GM19452 (cell line): ENCODE results near the gene PTGS2.
"Not testable (repeated sequence)": the region's sequence is repeated elsewhere in the genome, so short reads cannot be mapped to it uniquely, and the experiment has no call there.

Experiments used
- ATAC-seq: cut with Tn5 transposase; IDR thresholded peaks from one replicate; pipeline ENCODE4 v1.9.1; 2021; ENCODE audit not compliant: unreplicated experiment

Gene PTGS2

DNA sequence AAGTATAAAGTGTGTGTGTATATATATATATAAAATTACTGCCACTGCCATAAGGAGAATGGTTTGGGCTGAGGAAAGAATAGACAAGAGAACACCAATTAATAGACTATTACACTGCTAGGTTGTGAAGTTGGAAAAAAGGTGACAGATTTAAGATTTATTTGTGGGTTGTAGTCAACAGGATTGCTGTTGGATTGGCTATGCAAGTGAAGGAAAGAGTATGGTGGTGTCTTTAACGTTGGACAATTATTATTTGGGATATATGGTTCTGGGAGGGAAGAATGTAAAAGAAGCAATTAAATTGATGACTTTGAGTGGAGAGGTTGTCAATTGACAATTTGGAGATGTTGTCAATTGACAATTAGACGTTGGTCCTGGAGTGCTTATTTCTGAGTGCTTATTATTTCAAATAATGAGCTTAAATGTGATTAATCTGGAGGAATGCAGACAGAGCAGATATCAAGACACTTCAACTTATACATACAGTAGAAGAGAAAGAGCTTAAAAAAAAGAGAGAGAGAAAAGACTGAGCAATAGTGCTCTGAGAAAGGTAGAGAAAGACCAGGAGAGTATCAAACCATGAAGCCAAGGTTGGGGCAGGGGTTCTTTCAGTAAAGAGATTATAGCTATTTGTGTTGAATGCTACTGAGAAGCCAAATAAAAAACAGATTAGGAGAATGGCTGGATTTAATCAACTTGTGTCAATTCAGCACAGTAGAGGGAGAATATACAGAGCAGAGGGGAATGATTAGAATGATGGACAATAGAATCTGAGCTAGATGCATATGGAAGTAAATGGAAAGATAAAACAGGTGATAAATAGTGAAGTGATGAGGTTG, 9.7 kb downstream of the PTGS2 start:
- no peak for ATAC-seq

DNA sequence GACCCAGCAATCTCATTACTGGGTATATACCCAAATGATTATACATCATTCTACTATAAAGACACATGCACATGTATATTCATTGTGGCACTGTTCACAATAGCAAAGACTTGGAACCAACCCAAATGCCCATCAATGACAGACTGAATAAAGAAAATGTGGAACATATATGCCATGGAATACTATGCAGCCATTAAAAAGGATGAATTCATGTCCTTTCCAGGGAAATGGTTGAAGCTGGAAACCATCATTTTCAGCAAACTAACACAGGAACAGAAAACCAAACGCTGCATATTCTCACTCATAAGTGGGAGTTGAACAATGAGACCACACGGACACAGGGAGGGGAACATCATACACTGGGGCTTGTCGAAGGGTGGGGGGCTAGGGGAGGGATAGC, 10.4 kb downstream of the PTGS2 start:
- not testable (repeated sequence) for ATAC-seq

DNA sequence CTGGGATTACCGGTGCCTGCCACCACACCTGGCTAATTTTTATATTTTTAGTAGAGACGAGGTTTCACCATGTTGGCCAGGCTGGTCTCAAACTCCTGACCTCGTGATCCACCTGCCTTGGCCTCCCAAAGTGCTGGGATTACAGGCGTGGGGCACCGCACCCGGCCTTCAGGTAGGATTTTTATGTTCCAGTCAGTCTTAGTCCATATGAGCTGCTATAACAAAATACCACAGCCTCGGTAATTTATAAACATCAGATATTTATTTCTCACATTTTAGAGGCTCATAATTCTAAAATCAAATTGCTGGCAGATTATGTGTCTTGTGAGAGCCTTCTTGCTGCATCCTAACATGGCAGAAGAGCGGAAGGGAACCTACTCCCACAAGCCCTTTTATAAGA, 16.0 kb downstream of the PTGS2 start:
- ATAC-seq, result not testable (repeated sequence)

DNA sequence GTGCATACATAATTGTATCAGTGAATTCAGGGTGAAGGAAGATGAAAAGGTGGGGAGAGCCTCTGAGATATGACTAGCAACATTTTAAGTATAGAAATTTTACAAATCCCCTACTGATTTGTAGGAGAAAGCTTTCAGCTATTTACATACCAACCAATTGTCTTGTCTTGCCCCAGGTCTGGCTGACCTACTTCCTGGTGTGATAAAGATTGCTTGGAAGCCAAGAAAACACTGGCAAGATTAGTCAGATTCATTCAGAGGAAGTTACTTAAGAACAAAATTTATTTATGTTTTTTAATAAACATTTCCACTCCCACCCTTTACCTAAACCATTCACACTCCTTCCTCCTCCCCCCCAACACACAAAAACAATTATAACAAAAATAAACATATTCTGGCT, 17.5 kb downstream of the PTGS2 start:
- no peak for ATAC-seq

DNA sequence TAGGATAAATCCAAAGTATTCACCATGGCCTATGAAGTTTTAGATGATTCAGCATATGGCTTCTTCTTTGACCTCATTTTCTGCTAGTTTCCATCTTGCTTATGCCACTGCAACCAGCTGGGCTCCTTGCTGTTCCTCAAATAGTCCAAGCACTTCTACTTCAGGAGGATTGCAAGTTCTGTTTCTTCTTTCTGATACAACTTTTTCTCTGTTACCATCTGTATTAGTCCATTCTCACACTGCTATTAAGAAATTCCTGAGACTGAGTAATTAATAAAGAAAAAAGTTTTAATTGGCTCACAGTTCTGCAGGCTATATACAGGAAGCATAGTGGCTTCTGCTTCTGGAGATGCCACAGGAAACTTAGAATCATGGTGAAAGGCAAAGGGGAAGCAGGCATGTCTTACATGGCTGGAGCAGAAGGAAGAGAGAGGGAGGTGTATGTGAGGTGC, 20.3 kb downstream of the PTGS2 start:
- no peak for ATAC-seq

DNA sequence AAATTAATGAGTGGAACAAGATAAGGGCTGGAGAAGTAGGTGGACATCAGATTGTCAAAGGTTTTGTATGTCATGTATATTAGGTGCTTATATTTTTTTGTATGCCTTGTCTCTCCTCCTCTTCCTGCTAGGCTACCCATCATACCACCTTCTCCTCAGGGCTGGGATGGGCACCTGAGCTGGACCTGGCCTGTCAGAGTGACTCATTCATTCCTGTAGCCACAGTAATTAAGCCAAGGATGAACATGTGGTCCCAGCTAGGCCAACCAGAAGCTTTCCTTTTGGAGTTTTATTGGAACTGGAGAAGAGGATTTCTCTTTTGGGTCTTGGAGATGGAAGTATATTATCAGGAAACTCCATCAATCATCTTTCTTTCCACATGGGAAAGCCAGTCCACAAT, 21.2 kb downstream of the PTGS2 start:
- ATAC-seq, result no peak

DNA sequence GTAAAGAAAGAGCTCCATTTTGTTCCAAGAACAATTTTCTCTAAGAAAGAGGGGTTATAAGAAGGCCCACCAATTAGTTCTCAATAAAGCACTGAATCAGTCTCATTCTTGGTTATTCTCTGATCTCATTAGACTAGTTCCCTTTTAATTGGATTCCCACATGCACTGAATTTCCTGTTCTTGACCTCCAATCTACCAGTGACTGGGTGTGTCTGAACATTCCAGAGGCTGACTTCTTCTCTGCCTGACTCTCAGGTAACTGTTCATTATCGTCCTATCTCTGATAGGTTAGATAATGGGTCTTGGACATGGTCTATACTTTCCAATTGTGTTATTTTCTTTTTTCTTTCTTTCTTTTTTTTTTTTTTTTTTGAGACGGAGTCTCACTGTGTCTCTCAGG, 22.7 kb downstream of the PTGS2 start:
- ATAC-seq, result no peak

DNA sequence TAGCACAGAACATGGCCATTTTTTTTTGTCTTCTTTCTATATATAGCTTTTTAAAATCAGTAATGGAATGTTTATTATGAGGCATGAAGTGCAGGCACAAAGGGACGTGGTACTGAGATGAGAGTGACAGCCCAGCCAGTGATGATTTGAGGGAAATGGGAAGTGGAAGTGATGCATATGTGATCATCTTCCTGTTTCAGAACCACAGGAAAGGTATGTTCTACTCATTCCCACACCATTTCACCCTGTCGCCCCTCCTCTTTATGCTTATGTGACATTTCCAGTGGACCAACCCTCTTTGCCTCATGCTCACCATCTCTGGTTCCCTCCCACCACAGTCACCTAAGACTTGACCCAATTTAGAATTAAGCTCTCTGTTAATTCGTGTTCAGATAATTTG, 24.3 kb downstream of the PTGS2 start:
- ATAC-seq, result no peak

DNA sequence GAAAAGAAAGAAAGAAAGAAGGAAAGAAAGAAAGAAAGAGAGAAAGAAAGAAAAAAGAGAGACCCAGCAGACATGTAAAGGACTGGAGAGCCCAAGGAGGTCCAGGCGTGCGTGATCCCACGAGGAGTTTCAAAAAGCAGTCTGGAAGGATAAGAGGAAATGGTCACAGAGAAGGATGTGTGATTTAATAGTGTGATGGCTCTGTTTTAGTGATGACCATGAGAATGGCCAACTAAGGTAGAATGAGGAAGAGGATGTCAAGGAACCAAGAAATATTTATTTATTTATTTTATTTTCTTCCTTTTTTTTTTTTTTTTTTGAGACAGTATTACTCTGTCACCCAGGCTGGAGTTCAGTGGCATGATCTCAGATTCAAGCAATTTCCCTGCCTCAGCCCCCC, 25.5 kb downstream of the PTGS2 start:
- ATAC-seq, result no peak

DNA sequence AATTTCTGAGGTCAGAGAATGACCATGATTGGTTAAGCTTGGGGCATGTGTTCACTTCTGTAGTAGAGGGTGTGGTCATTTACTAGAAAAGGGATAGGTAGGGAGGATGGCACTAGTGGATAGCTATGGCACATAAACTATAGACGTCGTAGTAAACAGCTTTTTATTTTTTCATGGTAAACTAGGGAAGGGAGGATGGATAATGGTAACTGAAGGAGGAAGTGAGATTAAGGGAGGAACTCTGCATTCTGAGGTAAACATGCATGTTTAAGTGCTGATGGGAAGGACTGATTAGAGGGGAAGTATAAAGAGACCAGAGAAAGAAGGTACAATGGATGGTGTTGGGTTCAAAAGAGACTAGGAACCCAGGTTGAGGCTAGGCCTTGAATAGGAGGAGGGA, 26.9 kb downstream of the PTGS2 start:
- ATAC-seq, result no peak

DNA sequence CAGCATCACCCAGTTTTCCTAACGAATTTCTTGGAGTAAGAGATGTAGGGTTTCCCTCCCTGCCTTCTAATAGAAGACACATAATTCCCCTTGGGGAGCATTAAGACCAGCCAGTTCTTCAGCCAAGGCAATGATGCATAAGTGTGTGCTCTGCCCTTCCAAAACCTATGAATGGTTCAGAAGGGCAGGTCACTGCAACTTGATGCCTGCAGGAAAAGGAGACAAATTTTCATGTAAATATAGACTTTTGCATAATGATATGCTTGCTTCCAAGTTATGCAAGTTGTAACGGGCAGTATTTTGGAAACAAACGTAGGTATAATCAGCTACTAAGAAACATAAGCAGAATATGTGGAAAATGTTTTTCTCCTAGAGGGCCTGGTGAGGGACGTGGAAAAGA, 31.6 kb downstream of the PTGS2 start:
- no peak for ATAC-seq

DNA sequence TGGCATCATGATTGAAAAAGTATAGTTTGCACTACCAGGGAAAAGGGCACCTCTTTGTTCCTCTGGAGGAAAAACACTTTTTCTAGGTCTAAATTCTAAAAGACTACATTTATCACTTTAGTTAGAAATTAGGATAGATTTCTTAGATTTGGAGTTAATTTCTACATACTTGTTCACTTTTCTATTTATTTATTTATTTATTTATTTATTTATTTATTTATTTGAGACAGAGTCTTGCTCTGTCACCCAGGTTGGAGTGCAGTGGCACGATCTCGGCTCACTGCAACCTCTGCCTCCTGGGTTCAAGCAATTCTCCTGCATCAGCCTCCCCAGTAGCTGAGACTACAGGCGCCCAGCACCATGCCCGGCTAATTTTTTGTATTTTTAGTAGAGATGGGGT, 32.2 kb downstream of the PTGS2 start:
- not testable (repeated sequence) for ATAC-seq

DNA sequence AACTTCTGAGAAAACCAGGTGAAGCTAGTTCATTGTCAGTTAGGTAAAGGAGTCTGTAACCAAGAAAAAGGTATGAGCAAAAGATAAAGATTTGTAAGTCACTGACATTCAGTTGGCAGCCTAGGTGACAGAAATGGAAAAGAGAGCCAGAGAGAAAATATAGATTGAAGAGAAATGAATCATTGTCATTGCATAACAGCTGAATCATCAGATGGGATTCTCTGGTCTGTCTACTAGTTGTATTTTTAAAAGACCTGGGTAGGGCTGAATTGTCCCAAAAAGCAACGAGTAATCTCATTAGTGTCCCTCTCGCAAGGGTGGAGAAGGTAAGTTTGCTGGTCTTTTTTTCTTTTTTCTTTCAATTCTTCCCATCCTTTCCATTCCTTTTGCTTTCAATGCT, 36.6 kb downstream of the PTGS2 start:
- no peak for ATAC-seq

DNA sequence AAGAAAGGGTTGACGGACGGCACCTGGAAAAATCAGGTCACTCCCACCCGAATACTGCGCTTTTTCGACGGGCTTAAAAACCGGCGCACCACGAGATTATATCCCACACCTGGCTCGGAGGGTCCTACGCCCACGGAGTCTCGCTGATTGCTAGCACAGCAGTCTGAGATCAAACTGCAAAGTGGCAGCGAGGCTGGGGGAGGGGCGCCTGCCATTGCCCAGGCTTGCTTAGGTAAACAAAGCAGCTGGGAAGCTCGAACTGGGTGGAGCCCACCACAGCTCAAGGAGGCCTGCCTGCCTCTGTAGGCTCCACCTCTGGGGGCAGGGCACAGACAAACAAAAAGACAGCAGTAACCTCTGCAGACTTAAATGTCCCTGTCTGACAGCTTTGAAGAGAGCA, 42.7 kb downstream of the PTGS2 start:
- not testable (repeated sequence) for ATAC-seq

DNA sequence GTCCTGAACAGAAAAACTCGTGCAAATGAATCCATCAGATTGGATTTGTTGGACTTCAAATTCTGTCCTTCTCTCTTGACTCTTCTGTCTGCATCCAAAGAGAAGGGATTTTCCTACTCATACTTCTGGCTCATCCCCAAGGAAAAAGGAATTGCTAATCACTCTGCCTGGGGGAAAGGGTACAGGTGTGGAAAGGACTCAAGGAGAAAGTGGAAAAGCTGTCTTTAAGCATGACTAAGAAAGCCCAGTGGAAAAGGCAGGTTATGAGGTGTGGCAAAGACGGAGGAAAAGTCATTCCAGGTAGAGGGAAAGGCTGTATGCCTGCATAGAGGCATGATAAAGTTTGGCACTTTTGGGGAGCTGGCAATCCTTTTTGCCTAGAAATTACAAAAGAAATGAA, 43.4 kb downstream of the PTGS2 start:
- ATAC-seq, result no peak

DNA sequence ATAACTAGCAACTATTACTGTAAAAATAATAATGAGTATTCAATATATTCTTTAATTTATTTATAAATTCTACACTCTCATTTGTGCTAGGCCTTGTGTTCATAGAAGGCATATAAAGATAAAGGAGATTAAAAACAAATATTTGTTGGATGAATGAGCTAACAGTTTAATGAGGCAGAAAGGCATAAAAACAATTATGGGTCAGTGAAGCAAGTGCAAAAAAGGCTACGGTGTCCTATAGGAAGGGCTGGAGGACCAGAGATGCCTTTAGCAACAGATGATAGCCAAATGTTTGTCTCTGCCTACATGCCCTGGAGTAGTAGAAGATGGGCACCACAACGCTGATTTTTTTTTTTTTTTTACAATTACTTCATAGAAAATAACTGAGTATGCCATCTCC, 45.7 kb downstream of the PTGS2 start:
- no peak for ATAC-seq

DNA sequence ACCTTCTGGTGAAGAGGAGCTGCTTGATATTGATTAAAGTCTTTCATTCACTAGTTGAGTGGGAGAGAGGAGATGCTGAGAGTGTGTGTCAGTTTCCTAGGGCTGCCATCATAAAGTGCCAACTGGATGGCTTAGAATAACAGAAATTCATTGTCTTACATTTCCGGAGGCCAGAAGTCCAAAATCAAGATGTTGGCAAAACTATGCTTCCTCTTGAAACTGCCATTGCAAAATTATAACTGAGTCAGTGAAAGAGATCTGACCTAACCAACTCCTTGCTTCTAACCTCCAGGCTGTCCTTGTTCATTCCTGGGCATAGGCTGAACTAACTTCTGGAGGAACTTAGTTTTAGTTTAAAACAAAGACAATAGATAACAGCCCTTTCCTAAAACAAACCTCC, 47.1 kb downstream of the PTGS2 start:
- ATAC-seq, result no peak

DNA sequence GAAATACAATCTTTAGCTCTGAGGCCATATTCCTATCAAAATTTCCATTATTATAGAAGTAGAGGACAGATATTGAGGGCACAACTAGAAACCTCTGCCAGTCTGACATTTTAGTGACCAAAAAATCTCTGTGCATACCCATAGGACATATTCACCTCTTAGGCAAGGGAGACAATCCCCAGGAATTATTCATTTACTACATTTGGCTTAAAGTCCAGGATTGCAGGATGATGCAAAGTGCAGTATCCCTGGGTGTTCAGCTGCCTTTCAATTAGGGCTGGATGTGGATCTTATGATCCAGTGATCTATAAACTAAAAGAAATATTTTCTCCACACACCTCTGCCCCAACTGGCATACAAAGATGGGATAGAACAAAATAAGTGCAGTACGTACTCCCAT, 50.9 kb downstream of the PTGS2 start:
- ATAC-seq, result no peak

DNA sequence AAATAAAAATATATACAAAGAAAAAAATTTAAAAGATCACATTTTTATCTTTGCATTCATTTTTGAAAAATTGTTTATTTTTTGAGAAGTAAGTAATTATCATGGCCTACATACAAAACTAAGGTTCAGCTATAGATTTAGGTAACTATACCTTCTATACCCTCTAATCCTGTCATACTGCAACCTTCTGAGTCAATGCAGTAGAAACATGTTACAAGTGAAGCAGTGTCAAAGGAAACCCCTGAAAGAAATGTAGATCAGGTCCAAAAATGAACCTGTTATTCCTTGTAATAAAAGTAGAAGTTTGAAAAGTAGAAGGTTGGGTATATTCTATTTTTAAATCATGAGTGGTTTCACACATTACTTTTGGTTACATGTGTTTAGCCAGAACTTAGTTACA, 51.3 kb downstream of the PTGS2 start:
- ATAC-seq, result no peak

DNA sequence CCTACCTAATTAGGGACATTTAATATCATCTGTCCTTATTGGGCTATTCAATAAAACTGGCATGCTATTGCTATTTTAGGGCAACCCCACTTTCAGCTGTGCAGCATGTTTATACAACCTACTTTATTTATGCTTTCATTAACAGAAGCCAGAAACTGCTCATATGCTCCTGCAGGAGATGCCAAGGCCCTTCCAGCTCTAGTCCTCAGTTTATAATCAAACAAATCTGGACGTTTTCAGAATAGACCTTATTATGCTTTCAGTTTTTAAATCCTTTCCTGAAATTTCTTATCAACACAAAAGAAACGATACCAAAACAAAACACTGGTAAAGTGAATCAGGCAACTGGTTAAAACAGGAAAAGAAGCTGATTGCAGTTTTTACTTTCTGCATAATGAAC, 53.2 kb downstream of the PTGS2 start:
- ATAC-seq, result no peak

DNA sequence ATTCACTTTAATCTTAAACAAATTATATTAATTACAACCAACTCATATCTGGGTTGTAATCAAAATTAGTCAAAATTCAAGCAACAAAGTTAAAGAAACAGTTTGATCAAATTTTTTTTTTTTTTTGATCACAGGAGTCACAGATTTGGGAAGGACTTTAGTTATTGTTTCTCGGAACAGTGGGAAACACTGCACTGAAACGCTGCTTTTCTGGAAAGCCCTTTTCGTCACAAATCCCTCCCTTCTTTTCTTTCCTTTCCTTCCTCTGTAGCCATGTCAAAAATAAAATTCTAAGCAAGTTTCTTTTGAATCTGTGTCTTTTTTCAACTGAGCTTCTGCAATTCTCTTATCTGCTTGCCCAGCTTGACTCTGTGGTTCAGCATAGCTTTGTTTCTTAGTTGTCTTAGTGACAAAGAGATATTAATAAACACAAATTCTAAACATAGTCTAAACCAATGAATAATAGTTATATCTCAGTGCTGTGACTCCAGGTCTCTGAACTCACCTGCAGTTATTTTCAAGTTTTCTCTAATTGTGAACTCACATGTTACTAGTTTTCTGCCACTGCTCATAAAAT, 53.8 kb downstream of the PTGS2 start:
- ATAC-seq, result no peak

DNA sequence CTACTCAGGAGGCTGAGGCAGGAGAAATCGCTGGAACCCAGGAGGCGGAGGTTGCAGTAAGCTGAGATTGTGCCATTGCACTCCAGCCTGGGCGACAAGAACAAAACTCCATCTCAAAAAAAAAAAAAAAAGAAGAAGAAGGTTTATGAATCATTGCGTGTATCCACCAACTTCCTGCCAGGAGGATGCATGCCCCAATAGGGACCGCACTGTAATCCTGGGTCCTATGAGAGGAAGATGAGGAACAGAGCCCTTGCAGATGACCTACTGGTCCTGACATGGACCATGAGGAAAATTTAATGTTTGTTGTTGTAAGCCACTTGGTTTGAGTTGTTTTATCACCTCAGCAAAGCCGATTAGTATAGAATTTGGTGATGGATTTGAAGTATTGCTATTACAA, 56.7 kb downstream of the PTGS2 start:
- no peak for ATAC-seq
